GM19395 (cell line): ENCODE data around the gene FIBIN.
"Not testable (repeated sequence)": the region's sequence is repeated elsewhere in the genome, so short reads cannot be mapped to it uniquely, and the experiment has no call there.

ENCODE experiments used
- ATAC-seq: cut with Tn5 transposase; IDR thresholded peaks from one replicate; pipeline ENCODE4 v1.9.1; 2021; ENCODE audit warnings: mild to moderate bottlenecking, moderate library complexity; ENCODE audit not compliant: unreplicated experiment

Gene FIBIN

DNA sequence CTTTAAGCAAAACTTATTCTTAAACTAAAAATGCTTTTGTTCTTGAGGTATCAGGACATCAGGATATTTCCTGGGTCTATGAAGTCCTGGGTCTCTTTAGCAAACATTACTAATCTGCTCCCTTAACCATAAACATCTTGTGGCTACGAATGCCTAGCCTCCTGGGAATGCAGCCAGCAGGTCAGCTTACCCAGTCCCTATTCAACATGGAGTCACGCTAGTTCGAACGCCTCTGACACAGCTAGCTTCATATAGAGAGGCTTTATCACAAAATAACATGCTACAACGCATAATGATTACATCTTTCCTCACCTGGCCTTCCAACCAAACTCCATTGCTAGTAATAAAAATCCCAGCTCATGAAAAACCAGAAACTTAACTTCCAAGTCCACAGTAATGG, 17.5 kb upstream of the FIBIN start:
- ATAC-seq = no peak

DNA sequence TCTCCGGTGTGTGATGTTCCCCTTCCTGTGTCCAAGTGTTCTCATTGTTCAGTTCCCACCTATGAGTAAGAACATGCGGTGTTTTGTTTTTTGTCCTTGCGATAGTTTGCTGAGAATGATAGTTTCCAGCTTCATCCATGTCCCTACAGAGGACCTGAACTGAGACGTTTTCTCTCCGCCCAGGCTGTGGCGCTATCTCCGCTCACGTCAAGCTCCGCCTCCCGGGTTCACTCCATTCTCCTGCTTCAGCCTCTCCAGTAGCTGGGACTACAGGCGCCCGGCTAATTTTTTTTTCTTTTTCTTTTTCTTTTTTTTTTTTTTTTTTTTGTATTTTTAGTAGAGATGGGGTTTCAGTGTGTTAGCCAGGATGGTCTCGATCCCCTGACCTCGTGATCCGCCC, 16.7 kb upstream of the FIBIN start:
- ATAC-seq = not testable (repeated sequence)

DNA sequence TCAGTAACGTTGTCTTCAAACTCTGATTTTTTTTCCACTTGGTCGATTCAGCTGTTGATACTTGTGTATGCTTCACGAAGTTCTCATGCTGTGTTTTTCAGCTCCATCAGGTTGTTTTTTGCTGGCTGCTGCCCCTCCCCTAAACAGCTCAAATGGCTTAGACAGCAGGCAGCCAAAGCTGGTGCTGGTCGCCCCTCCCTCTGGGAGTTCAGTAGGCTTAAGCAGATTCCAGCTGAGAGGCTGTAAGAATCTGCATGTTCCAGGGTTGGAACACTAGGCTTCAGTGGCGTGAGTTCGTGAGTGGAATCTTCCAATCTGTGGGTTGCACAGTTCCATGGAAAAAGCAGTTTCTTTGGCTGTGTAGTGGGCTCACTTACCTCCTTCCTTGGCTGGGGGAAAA, 10.3 kb upstream of the FIBIN start:
- ATAC-seq = no peak

DNA sequence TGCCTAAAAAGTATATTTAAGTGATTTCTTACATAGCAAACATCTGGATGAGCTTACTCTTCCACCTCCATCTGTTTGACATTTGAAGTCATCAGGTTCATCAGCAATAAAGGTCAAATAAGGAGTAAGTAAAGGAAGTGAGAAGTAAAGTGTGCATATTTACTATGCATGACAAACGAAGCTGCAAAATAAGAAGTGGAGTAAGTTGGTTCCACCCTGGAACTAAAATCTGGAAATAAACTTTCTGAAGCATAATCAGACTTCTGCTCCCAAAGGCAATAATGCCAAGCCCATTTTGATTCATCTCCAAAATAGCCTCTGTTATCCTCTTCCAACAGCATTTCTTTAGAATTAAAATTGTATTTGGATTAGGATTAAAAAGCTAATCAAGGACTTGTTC, 8.4 kb upstream of the FIBIN start:
- no peak for ATAC-seq

DNA sequence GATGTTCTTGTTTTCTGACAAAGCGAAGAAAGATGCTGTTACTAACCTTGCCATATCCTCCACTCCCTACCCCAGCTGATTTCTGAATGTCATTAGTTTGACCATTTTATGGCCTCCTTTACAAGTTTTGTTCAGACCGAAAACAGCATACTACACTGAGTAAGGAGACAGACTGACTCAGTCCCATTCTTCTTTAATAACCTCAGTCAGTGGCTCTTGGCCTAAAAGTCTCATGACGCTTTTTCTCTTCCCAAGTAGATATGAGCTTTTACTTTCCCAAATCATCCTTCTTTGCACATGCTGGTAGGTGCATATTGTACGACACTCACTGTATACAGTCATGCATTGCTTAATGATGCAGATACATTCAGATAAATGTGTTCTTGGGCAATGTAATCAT, 8.0 kb upstream of the FIBIN start:
- ATAC-seq = no peak

DNA sequence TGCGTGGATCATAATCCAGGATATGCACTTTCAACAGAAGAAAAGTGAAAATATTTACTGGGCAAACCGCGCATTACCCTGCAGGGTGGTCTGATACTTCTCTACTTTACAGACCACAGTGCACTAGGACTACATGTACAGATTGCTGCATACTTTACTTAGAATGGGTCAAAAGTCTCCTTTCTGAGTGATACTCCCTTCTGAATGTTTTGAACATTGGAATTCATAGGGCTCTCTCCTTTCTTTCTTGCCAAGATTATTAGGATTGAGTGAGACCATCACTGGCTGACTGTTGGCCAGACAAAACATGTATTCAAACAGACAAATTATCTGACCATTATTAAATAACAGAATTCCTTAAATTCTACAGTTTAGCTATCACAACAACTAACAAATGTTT, 6.6 kb upstream of the FIBIN start:
- ATAC-seq = no peak

DNA sequence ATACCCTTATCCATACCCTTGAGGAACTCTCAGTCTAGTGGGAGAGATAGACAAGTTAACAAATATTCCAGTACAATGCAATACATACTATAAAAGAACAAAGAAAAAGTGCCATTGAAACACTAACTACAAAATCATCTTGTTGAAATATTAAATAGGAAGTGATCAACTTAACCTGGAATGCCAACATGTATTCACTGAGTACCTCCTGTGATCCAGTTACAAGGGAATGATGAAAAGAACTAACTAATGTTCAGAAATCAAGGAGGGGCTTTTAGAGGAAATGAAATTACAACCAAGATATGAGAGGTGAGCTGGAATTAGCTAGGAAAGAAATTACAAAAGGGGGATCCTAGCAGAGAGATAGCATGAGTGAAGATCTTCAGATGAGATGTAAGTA, 6.2 kb upstream of the FIBIN start:
- ATAC-seq = no peak

DNA sequence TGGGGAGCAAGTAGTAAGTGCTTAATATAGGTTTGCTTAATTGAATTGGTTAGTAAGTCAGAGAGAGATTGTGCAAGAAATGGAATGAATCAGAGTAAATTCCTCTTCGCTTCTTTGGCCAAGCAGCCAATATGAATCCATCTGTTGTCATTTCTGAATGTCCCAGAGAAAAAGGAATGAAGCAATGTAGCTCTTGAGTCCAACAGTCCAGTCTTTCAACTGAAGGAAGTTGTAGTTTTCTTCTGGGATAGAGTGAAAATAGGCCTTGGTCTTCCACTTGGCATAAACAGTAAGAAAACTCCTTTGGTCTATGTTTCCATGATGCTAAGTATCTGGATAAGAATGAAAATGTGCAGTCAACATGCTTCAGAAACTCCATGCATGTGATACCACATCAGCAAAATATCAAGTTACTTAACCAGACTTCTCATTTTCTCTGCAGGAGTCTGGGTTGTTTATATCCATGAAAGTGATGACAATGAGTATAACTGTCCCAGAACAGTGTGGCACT, 1.8 kb upstream of the FIBIN start:
- ATAC-seq = no peak

DNA sequence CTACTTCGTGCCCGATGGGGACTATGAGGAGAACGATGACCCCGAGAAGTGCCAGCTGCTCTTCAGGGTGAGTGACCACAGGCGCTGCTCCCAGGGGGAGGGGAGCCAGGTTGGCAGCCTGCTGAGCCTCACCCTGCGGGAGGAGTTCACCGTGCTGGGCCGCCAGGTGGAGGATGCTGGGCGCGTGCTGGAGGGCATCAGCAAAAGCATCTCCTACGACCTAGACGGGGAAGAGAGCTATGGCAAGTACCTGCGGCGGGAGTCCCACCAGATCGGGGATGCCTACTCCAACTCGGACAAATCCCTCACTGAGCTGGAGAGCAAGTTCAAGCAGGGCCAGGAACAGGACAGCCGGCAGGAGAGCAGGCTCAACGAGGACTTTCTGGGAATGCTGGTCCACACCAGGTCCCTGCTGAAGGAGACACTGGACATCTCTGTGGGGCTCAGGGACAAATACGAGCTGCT, 751 bp downstream of the FIBIN start:
- no peak for ATAC-seq

DNA sequence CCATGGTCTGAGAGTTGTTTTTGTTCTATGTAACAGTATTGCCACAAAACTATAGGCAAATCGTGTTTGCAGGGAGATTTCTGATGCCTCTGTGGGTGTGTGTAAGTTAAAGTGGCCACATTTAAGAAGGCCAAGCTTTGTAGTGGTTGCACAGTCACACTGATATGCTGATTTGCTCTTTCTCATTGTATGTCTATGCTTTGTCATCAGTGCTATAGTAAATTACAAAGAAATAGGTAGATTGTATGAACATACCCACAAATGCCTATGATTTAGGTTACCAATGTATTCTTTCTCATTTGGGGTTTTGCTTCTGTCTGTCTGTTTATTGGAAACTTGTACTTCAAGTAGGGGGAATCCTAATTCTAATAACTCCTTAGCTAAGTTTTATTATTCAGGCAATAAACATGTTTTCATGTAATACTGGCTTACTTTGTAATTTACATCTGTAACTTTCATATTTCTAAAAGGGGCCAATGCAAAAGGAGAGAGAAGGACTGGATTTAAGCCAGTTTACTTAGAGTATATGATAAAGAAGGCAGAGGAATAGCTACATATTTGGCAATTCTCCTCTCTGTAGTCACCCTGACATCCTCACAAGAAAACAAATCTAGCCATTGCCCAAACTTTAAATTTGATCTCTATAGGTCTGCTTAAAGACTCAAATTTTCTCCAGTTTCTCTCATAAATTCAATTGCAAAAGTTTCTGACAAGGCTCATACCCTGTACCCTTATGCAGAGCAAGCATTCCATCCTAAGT, 2.0 kb downstream of the FIBIN start:
- no peak for ATAC-seq

DNA sequence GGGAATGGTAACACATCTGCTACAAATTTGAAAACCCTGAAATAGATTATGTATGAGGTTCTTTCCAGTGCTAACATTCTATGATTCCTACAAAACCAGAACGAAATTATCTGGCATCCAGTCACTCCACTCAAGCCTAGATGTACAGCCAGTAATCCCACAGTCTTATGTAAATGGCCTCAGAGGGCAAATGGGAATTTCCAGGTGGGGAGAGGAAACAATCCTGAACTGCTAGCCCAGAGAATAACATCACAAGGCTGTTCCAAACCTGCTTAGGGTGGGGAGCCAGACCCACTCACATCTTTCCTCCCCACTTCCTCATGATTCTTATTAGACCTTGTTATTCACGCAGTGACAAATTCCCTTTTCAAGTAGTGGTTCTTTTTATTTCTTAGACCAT, 3.5 kb downstream of the FIBIN start:
- no peak for ATAC-seq

DNA sequence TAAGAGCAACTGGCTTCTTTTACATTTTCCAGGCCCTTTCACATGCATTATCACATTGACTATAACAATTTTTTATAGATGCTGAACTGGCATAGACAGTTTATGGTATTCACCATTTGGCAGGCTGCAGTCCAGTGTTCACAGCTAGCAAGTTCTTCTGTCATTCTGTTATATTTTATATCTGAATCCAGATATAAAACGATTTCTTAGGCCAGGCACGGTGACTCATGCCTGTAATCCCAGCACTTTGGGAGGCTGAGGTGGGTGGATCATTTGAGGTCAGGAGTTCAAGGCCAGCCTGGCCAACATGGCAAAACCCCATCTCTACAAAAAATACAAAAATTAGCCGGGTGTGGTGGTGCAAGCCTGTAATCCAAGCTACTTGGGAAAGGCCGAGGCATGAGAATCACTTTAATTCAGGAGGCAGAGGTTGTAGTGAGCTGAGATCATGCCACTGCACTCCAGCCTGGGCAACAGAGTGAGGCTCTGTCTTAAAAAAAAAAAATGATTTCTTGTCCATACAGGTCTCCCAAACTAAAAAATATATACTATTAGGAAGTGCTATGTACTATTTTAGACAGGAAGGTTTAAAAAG, 7.3 kb downstream of the FIBIN start:
- not testable (repeated sequence) for ATAC-seq

DNA sequence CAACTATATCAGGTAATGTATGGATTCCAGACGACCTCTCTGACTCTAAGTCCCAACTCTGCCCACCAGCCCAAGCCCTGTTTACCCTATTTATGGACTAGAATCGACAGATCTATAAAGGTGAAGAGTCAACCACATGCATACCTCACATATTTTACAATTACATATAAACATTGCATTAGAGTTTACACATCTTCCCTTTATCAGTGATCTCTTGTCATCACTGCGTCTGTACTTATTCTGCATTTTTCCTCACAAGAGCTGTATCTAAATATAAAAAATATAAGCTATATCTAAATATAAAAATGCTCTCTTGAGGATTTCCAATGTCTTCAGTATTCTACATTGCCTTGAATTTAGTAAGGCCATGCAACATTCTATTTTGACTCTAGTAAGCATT, 8.5 kb downstream of the FIBIN start:
- ATAC-seq = no peak

DNA sequence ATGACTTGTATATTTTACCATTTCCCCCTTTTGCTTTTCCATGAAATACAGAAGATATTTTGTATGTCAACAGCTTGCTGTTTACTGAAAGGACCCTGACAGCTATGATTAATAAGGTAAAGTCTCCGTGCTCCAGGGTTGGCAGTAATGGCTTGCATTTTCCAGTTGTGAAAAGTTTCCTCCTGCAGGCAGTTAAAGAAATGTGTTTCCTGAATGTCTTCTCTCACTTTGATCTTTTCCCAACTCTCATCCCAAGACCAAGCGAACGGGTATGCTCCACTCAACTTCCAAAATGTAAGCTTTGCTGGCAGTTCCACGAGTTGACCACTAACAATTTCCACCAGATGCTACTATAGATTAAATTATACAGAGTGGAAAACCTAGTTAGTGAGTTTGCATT, 8.9 kb downstream of the FIBIN start:
- no peak for ATAC-seq

DNA sequence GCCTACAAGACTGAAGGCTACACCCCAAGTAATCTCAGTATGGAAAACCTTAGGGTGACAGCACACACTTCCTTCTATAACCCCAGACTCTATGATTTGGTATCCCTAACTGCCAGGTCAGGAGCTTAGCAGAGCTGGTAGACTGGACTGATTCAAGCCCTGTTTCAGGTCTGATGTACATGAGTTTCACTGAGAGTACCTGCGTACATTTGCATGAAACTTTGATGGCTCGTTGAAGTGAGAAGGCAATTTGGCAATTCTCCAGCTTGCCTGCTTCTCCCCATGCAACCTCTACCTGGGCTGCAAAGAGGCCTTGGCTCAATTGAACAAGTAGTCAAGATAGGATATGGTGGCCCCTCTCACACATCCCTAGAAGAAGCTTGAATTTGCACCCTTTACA, 10.2 kb downstream of the FIBIN start:
- ATAC-seq = no peak

DNA sequence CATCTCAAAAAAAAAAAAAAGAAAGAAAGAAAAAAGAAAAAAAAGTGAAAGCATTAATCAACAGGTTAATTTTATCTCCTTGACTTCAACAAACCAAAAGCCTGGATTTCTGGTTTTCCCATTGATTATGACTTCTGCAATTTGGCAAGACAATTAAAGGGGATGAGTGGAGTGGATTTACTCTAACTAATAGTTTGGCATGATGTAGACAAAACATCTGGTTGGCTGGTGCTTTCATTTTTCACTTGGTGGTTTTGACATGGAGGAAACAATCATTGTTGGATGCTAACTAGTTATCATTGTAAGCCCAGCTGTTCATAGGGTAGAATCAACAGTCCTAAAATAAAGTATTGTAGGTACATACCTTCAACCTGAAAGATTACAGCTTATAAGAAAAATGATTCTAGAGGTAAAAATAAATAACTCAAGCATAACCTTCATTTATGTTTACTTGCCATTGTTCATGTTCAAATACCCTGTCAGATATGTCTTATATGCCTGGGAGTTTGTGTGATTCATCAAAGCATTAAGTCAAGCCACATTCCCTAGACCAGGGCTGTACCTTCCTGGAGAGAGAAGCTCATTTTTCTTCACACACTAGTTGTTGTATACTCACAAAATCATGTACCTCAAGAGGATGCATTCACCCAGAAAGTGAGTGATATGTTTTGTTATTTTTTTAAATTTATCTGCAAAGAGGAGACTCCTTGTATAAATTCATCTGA, 15.1 kb downstream of the FIBIN start:
- ATAC-seq = no peak

DNA sequence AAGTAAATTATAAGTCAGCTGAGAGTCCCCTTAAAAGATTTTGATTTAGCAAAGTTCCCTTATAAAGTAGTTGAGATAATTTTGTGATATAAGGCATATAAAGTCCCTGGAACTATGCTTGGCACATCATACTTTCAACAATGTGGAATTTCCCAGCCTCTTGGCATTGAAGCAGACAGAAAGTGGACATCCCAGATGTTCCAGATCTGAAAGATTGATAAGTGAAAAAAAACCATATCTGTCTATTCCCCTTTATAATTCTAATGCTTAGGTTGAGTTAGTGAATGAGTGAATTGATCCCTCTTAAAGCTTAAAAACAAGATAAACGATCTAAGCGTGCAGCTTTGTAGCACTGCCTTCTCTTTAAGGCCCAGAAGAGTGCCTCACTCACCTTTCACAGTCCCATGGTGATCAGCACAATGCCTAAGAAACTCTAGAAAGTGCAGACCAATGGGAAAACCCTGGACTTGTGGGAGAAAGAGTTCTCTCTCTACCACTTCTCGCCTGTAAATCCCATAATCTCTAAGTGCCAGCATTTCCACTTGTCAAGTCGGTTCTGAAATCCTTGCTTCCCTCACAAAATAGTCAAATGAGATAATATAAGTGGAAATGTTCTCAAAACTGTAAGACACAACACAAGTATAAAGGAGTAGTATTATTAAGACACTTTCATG, 17.8 kb downstream of the FIBIN start:
- ATAC-seq = no peak

DNA sequence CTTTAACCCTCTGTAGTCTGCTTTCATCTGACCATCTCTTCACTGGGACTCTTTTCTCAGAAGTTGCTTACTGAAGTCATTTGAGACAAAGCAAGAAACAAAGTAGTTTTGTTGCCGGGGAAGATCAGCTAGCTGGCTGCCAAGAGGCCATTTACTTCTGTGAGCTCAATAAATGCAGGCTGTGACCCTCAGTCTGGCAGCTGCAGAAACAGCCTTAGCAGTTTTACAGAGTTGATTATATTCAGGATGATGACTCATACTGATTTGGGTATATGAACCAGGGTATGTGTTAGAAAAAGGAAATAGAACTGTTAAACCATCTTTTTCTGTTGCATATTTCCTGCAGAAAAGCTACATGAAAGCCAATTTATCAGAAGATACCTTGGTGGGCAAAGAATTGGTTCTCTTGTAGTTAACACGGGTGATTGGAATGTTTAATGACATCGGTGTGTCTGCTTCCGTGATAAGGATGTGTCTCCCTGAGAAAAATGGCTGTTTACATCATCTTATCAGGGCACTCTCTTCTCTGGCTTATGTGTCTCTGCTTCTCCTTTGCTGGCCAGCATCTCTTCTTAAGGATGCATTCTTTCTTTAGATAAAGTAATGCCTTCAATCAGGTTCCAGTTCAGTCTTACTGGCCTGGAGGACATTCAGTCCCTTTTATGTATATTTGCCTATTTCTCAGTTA, 18.5 kb downstream of the FIBIN start:
- peak; percentile 59 for ATAC-seq

DNA sequence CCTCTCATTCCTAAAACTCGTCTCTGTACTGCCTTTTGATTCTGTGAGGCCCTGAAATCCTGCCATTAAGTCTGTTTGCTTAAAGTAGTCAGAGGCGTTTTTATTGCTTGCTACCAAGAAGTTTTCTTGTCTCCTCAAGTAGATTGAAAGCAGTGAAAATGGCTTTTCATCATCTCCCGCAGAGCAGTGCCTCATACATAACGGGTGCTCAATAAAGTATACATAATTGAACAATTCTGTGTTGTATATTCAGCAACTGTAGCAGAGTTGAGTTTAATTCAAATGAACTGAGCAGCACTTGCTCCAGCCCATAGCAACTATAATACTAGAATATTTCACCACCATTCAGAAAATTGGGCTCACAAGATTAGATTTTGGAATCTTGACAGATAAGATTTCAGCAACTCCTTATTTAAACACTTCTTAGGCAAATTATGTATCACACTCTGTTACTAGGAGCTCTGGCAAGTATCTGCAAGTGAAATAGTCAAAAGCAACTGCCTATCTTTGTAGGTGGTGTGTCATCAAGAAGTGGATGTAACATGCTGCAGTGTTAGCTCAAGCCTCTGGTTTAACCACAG, 20.0 kb downstream of the FIBIN start:
- ATAC-seq = no peak

DNA sequence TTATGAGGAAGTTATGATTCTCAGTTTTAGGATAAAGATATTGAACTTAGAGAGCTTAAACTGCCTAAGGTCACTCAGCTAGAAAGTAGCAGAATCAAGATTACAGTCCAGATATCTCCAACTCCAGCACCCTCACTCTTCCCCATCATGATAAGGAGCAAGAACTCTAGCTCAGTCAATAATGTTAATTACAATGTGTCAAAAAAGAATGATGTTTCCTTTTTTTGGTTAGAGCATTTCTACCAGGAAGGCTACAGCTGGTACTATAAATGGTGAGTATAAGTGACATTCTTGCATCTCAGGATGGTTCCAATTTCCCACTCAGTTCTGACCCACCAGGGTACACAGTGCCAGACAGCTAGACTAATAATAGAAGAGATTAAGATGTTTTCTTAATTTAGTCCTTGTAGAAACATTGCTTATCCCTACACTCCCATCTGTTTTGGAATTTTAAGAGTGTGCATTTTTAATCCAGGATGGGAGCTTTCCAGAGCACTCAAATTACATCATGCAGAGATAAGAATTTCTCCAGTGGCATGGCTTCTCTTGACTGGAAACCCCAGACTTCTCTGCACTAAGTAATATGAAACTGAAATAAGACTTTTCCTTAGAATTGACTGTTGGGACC, 25.1 kb downstream of the FIBIN start:
- no peak for ATAC-seq
